LNCaP clone FGC (cell line): Measurements from ENCODE around the gene PALS2.

Experiments
- DNase-seq: peaks from one replicate; pipeline ENCODE4 v3.0.0-alpha.2; 2011; ENCODE audit warnings: low read depth
- H3K4me3 ChIP-seq: 2 replicates; pipeline ENCODE4 v1.5.1; 2011; ENCODE audit warnings: mild to moderate bottlenecking, low read depth, low read length, control low read depth
- TF ChIP-seq, protein P1 (sequence below): IDR thresholded peaks from 2 replicates; pipeline ENCODE4 v1.5.1; 2012; ENCODE audit warnings: mild to moderate bottlenecking; ENCODE audit not compliant: control insufficient read depth, insufficient read depth; ENCODE audit errors: extremely low read depth

The PALS2 gene

DNA sequence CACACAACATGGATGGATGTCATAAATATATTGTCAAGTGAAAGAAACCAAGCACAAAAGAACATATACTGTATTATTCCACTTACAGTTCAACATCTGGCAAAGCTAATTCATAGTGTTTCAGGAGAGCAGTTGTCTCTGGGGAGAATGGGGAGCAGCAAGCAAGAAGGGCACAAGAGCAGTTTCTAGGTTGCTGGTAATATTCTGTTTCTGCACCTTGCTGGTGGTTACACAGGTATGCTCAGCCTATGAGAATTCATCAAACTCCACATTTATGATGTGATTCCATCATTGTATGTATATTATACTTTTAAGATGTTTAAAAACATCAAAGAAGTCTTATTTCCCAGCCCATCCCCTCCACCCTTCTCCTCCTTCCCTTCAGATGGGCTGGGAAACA, 18.1 kb upstream of the PALS2 start:
- H3K4me3 ChIP-seq: no peak overlapping the region
- DNase-seq: no peak
- TF ChIP-seq, protein P1, sequence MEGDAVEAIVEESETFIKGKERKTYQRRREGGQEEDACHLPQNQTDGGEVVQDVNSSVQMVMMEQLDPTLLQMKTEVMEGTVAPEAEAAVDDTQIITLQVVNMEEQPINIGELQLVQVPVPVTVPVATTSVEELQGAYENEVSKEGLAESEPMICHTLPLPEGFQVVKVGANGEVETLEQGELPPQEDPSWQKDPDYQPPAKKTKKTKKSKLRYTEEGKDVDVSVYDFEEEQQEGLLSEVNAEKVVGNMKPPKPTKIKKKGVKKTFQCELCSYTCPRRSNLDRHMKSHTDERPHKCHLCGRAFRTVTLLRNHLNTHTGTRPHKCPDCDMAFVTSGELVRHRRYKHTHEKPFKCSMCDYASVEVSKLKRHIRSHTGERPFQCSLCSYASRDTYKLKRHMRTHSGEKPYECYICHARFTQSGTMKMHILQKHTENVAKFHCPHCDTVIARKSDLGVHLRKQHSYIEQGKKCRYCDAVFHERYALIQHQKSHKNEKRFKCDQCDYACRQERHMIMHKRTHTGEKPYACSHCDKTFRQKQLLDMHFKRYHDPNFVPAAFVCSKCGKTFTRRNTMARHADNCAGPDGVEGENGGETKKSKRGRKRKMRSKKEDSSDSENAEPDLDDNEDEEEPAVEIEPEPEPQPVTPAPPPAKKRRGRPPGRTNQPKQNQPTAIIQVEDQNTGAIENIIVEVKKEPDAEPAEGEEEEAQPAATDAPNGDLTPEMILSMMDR: no peak

DNA sequence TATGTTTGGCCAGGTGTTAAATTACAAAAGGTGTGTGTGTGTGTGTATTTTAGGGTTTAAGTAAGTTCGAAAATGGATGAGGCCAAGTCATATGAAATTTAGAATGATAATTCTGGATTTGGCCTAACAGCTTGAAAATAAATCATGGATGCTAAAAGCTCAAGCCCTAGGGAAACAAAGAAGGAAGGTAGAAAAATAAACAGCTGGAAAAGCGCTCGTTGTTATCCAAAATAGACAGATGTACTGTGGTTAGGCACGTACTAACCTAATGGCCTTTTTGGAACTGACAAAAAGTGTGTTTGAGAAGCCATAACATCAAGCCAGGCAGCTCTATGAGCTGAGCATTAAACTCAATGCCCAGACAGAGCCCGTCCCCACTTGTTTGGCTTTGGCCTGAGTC, 17.5 kb upstream of the PALS2 start:
- TF ChIP-seq, protein P1: no peak
- H3K4me3 ChIP-seq: no peak overlapping the region
- no peak for DNase-seq

DNA sequence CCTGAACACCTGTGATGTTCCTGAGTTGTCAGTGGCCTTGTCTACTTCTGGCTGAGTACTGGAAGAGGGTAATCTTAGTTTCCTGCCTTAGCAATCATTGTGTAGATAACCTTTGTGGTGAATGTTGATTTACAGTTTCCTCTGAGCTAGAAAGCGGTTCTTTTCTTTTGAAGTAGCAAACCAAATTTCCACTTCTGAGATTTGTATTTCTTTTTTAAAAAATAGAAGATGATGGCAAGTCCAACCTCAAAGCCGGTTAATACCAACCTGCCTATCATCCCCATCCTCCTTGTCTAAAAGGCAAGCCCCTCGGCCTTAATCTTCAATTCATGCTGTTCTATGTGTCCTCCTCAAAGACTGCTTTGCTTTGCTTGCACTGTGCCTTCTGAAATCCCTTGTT, 12.5 kb upstream of the PALS2 start:
- no peak for DNase-seq
- TF ChIP-seq, protein P1: no peak
- no peak overlapping the region for H3K4me3 ChIP-seq

DNA sequence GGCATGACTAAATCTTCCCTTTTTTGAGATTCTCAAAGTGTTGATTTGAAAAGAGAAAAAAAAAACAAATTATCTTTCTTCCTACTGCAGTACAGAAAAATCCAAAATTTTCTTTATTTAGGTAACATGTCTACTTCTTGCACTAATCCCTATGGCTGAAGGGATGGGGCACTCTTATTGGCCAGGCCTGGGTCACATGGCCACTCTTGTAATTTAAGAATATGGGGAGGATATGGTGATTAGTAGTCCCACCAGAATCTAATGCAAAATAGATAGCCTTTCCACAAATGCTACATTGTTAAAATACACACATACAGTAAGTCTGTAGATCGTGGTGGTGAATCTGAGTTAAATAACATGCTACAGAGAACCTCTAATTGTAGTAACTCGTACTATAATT, 7.0 kb upstream of the PALS2 start:
- no peak overlapping the region for H3K4me3 ChIP-seq
- DNase-seq: no peak
- TF ChIP-seq, protein P1: no peak

DNA sequence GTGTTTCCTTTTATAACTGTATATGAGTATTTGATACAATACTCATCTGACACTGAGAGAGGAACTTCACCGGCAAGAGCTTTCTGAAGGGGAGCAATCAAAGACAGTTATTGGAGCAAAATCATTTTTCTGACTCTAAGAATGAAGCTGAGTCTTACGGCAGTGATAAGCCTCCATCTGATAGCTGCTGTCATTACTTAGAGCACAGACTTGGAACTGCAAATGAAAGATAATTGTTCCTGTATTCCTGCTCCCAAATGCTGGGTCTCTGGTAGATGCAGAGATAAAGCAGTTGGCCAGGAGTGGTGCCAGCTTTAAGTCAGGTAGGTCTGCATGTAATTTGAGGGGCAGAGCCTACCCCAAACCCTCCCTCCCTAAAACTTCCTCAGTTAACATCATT, 2.3 kb upstream of the PALS2 start:
- TF ChIP-seq, protein P1: no peak
- no peak for DNase-seq
- no peak overlapping the region for H3K4me3 ChIP-seq

DNA sequence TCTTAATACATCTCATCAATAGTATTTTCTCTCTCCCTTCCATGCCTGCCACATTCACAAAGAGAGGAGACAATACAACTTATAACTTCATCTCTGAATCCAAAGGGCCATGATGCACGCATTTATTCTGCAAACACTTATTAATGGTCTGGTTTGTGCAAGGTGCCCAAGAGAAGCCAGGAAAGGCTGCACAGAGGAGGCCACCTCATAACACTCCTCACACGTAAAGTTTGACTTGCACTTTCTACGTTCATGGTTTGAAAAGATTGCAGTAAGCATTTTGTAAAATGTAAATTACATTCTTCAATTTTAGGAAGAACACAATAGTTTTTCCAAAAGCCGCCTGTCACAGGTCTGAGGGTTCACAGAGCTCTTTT, 1.2 kb upstream of the PALS2 start:
- no peak for DNase-seq
- TF ChIP-seq, protein P1: no peak
- no peak overlapping the region for H3K4me3 ChIP-seq

DNA sequence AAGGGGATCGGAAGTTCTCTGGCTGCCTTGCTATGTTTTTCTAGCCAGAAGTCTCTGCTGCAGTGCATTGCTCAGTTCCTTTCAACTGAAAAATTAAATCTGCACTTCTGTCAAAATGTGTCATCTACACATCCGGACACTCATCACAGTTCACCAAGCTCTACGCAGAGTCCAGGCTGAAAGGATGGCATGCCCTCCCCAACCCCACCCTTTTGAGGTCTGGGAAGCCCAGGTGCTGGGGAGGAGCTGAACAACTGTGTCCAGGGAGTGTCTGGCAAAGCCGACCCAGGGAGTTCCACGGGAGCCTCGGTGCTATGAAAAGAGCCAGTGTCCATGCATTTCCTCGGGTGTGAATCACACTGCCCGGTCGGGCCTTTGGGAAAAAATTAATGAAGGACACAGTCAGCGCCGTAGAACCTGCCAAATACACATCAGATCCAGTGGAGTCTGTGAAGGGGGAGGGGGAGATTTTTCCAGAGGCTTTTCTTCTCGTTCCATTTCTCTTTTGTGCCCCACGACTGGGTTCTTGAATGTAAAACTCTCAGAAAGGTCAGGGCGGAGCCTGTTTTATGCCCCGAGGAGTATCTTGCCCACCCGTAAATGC, 757 bp upstream of the PALS2 start:
- peak overlapping the region; percentile 85 for H3K4me3 ChIP-seq
- no peak for DNase-seq
- TF ChIP-seq, protein P1: no peak
